Right lobe of liver (tissue), 4 donors: ENCODE data around the gene SLC25A38.

Experiments used
- CTCF ChIP-seq, 4 donors: fragments of 200-600 bp in 3 of 4; fragments of 450-650 bp in 1 of 4; IDR thresholded peaks; one replicate each; pipeline versions ENCODE4 v1.5.1 to v1.8.0; 2016 to 2022; ENCODE audit warnings: antibody characterized with exemption in 4 of 4, mild to moderate bottlenecking in 2 of 4
- POLR2A ChIP-seq: fragments of 450-650 bp; IDR thresholded peaks from one replicate; pipeline ENCODE4 v1.6.1; 2017; ENCODE audit warnings: antibody characterized with exemption, mild to moderate bottlenecking
- donor health status: DM: no; HTN: no; CAD: no.
- donor health status: DM: no; HTN: no; CAD: no.
- donor health status: DM: no; HTN: yes; CAD: no.

- TF ChIP-seq CTCF (IDR thresholded peaks at IDR 0.05) (no peak), POLR2A (no peak)
Measured at GRCh38 chr3:39361252-39361927, 21.8 kb upstream of the SLC25A38 start.
